ENCODE measurements around the gene NRN1L. TPM values are rescaled to one million over a fixed set of nuclear protein-coding genes. Genes with fewer than 3 reads are reported as not detected.

NRN1L gene
- total RNA-seq, 1 experiment from 2014 or later, result 0.56 TPM

GRCh38 chr16:67855789-67856188 is 28.9 kb upstream of the NRN1L start:
- Histone ChIP-seq H3K4me2 (ENCODE audit: low read depth, low read length, poor library complexity, severe bottlenecking) (no peak overlapping the region), H3K9me2 (replicated peaks; ENCODE audit: insufficient read depth, low read length) (no peaks in the 10 kb centered on the region), H3K9me3 (ENCODE audit: low read length) (no peaks in the 10 kb centered on the region), H3K4me3 (ENCODE audit: low read length) (no peak overlapping the region), H4K20me1 (ENCODE audit: insufficient read depth, low read depth, low read length) (peaks cover 25% of the 10 kb centered on the region; the same call in 1 of the 2 replicates), H3K27me3 (ENCODE audit: low read length) (no peaks in the 10 kb centered on the region), H3K79me2 (ENCODE audit: low read length) (peaks cover 98% of the 10 kb centered on the region), H3K27ac (ENCODE audit: low read length) (no peak overlapping the region), H3K9ac (ENCODE audit: low read length) (no peak overlapping the region), H2AFZ (ENCODE audit: low read length) (no peak overlapping the region), H3K36me3 (ENCODE audit: insufficient read depth, low read length) (no peaks in the 10 kb centered on the region), H3K4me1 (ENCODE audit: low read length) (peaks cover 17% of the 10 kb centered on the region)
- DNase-seq, result no peak

- no peak overlapping the region for H3K4me3 ChIP-seq (ENCODE audit: low read length)
- no peak overlapping the region for H3K27ac ChIP-seq (ENCODE audit: low read length)
- no peaks in the 10 kb centered on the region for H3K9me3 ChIP-seq (ENCODE audit: low read length)
- no peak for DNase-seq
- H3K79me2 ChIP-seq (ENCODE audit: low read length), result peaks cover 98% of the 10 kb centered on the region
- H4K20me1 ChIP-seq (ENCODE audit: insufficient read depth, low read depth, low read length), result peaks cover 37% of the 10 kb centered on the region
- H3K36me3 ChIP-seq (ENCODE audit: insufficient read depth, low read length), result no peaks in the 10 kb centered on the region
- no peak overlapping the region for H3K4me2 ChIP-seq (ENCODE audit: low read depth, low read length, poor library complexity, severe bottlenecking)
- H3K27me3 ChIP-seq (ENCODE audit: low read length), result no peaks in the 10 kb centered on the region
- no peaks in the 10 kb centered on the region for H3K9me2 ChIP-seq (replicated peaks; ENCODE audit: insufficient read depth, low read length)
- no peak overlapping the region for H3K9ac ChIP-seq (ENCODE audit: low read length)
- peaks cover 20% of the 10 kb centered on the region for H3K4me1 ChIP-seq (ENCODE audit: low read length)
- no peak overlapping the region for H2AFZ ChIP-seq (ENCODE audit: low read length)
Observed at GRCh38 chr16:67856927-67857546, 27.6 kb upstream of the NRN1L start.

- Histone ChIP-seq H3K4me1 (ENCODE audit: low read length) (peaks cover 20% of the 10 kb centered on the region), H2AFZ (ENCODE audit: low read length) (no peak overlapping the region), H3K27me3 (ENCODE audit: low read length) (no peaks in the 10 kb centered on the region), H3K9me2 (replicated peaks; ENCODE audit: insufficient read depth, low read length) (no peaks in the 10 kb centered on the region), H3K9ac (ENCODE audit: low read length) (no peak overlapping the region), H3K36me3 (ENCODE audit: insufficient read depth, low read length) (no peaks in the 10 kb centered on the region), H3K4me2 (ENCODE audit: low read depth, low read length, poor library complexity, severe bottlenecking) (no peak overlapping the region), H3K27ac (ENCODE audit: low read length) (no peak overlapping the region), H3K79me2 (ENCODE audit: low read length) (peaks cover 100% of the 10 kb centered on the region), H3K9me3 (ENCODE audit: low read length) (no peaks in the 10 kb centered on the region), H4K20me1 (ENCODE audit: insufficient read depth, low read depth, low read length) (peaks cover 41% of the 10 kb centered on the region), H3K4me3 (ENCODE audit: low read length) (no peak overlapping the region)
- DNase-seq, result no peak
Observed at GRCh38 chr16:67857547-67858233, 27.0 kb upstream of the NRN1L start.

DNA sequence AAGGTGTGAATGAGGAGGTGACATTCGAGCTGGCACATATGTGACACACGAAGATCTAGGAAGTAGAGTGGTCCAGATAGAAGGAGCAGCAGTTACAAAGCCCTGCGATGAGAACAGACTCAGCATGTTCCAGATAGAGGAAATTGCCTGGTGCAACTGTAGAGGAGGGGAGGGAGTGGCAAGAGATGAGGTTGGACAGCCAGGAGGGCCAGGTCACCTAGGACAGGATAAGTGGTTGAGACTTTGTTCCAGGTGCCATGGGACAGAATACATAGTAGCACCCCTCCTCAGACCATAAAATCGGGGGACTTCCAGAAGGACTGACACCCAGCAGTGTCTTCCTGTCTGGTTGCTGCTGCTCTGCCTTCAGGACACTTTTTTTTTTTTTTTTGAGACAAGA is 26.2 kb upstream of the NRN1L start:
- H3K27me3 ChIP-seq (ENCODE audit: low read length), result no peaks in the 10 kb centered on the region
- H3K9me2 ChIP-seq (replicated peaks; ENCODE audit: insufficient read depth, low read length), result no peaks in the 10 kb centered on the region
- no peak overlapping the region for H3K4me2 ChIP-seq (ENCODE audit: low read depth, low read length, poor library complexity, severe bottlenecking)
- H4K20me1 ChIP-seq (ENCODE audit: insufficient read depth, low read depth, low read length), result peaks cover 41% of the 10 kb centered on the region
- no peaks in the 10 kb centered on the region for H3K36me3 ChIP-seq (ENCODE audit: insufficient read depth, low read length)
- peaks cover 20% of the 10 kb centered on the region for H3K4me1 ChIP-seq (ENCODE audit: low read length)
- H2AFZ ChIP-seq (ENCODE audit: low read length), result no peak overlapping the region
- H3K9ac ChIP-seq (ENCODE audit: low read length), result no peak overlapping the region
- H3K4me3 ChIP-seq (ENCODE audit: low read length), result no peak overlapping the region
- H3K79me2 ChIP-seq (ENCODE audit: low read length), result peaks cover 100% of the 10 kb centered on the region
- no peak for DNase-seq
- H3K27ac ChIP-seq (ENCODE audit: low read length), result no peak overlapping the region
- no peaks in the 10 kb centered on the region for H3K9me3 ChIP-seq (ENCODE audit: low read length)

GRCh38 chr16:67860589-67861398 is 23.9 kb upstream of the NRN1L start:
- Histone ChIP-seq H4K20me1 (ENCODE audit: insufficient read depth, low read depth, low read length) (peaks cover 32% of the 10 kb centered on the region), H3K27me3 (ENCODE audit: low read length) (no peaks in the 10 kb centered on the region), H3K9me3 (ENCODE audit: low read length) (no peaks in the 10 kb centered on the region), H3K27ac (ENCODE audit: low read length) (peak overlapping the region; percentile 60), H3K36me3 (ENCODE audit: insufficient read depth, low read length) (peaks cover 9% of the 10 kb centered on the region; the same call in 1 of the 2 replicates), H3K9ac (ENCODE audit: low read length) (peak overlapping the region; percentile 19; the same call in 1 of the 2 replicates), H3K9me2 (replicated peaks; ENCODE audit: insufficient read depth, low read length) (no peaks in the 10 kb centered on the region), H3K4me3 (ENCODE audit: low read length) (no peak overlapping the region), H3K4me2 (ENCODE audit: low read depth, low read length, poor library complexity, severe bottlenecking) (peak overlapping the region; percentile 29), H3K4me1 (ENCODE audit: low read length) (peaks cover 20% of the 10 kb centered on the region), H2AFZ (ENCODE audit: low read length) (no peak overlapping the region), H3K79me2 (ENCODE audit: low read length) (peaks cover 91% of the 10 kb centered on the region)
- DNase-seq, result peak; percentile 58

- H3K9me2 ChIP-seq (replicated peaks; ENCODE audit: insufficient read depth, low read length), result no peaks in the 10 kb centered on the region
- no peak for DNase-seq
- H2AFZ ChIP-seq (ENCODE audit: low read length), result no peak overlapping the region
- peaks cover 9% of the 10 kb centered on the region; the same call in 1 of the 2 replicates for H3K36me3 ChIP-seq (ENCODE audit: insufficient read depth, low read length)
- H3K4me1 ChIP-seq (ENCODE audit: low read length), result peaks cover 20% of the 10 kb centered on the region
- H3K27me3 ChIP-seq (ENCODE audit: low read length), result no peaks in the 10 kb centered on the region
- no peak overlapping the region for H3K4me2 ChIP-seq (ENCODE audit: low read depth, low read length, poor library complexity, severe bottlenecking)
- H3K27ac ChIP-seq (ENCODE audit: low read length), result no peak overlapping the region
- H3K79me2 ChIP-seq (ENCODE audit: low read length), result peaks cover 80% of the 10 kb centered on the region
- no peak overlapping the region for H3K9ac ChIP-seq (ENCODE audit: low read length)
- peaks cover 26% of the 10 kb centered on the region for H4K20me1 ChIP-seq (ENCODE audit: insufficient read depth, low read depth, low read length)
- no peaks in the 10 kb centered on the region for H3K9me3 ChIP-seq (ENCODE audit: low read length)
- H3K4me3 ChIP-seq (ENCODE audit: low read length), result no peak overlapping the region
Observed at GRCh38 chr16:67861877-67862276, 22.8 kb upstream of the NRN1L start.

- no peak overlapping the region for H3K4me3 ChIP-seq (ENCODE audit: low read length)
Observed at GRCh38 chr16:67862623-67863583, 21.8 kb upstream of the NRN1L start.

More at GRCh38 chr16:67862623-67863583, 21.8 kb upstream of the NRN1L start:
- Histone ChIP-seq H3K4me1 (ENCODE audit: low read length) (peaks cover 20% of the 10 kb centered on the region), H2AFZ (ENCODE audit: low read length) (no peak overlapping the region), H4K20me1 (ENCODE audit: insufficient read depth, low read depth, low read length) (peaks cover 24% of the 10 kb centered on the region), H3K36me3 (ENCODE audit: insufficient read depth, low read length) (peaks cover 13% of the 10 kb centered on the region; the same call in 1 of the 2 replicates), H3K9me3 (ENCODE audit: low read length) (no peaks in the 10 kb centered on the region), H3K9ac (ENCODE audit: low read length) (no peak overlapping the region), H3K27me3 (ENCODE audit: low read length) (no peaks in the 10 kb centered on the region), H3K9me2 (replicated peaks; ENCODE audit: insufficient read depth, low read length) (no peaks in the 10 kb centered on the region), H3K79me2 (ENCODE audit: low read length) (peaks cover 70% of the 10 kb centered on the region), H3K27ac (ENCODE audit: low read length) (no peak overlapping the region), H3K4me2 (ENCODE audit: low read depth, low read length, poor library complexity, severe bottlenecking) (no peak overlapping the region)
- no peak for DNase-seq
